Loucy (cell line): ENCODE measurements around the gene CDH4.

Experiments used
- H2AFZ ChIP-seq: fragments of 200-600 bp; sonication (generic); 2 replicates; pipeline ENCODE4 v1.6.0; 2016; ENCODE audit warnings: antibody characterized with exemption, mild to moderate bottlenecking, low read length, moderate library complexity
- H3F3A ChIP-seq: fragments of 200-600 bp; 2 replicates; pipeline ENCODE4 v1.6.0; 2016; ENCODE audit warnings: antibody characterized with exemption, low read depth, mild to moderate bottlenecking
- H3K27me3 ChIP-seq: fragments of 200-600 bp; sonication (generic); 2 replicates; pipeline ENCODE4 v1.6.1; 2014; ENCODE audit warnings: low read length, mild to moderate bottlenecking; ENCODE audit not compliant: insufficient read depth, poor library complexity, severe bottlenecking
- H3K36me3 ChIP-seq: fragments of 200-600 bp; sonication (generic); 2 replicates; pipeline ENCODE4 v1.6.1; 2016; ENCODE audit warnings: low read length; ENCODE audit not compliant: insufficient read depth
- H3K4me1 ChIP-seq: fragments of 200-600 bp; sonication (generic); 2 replicates; pipeline ENCODE4 v1.5.1; 2014; ENCODE audit warnings: low read length, mild to moderate bottlenecking; ENCODE audit not compliant: insufficient read depth, poor library complexity, severe bottlenecking
- H3K4me2 ChIP-seq: fragments of 200-600 bp; sonication (generic); 2 replicates; pipeline ENCODE4 v1.6.0; 2014; ENCODE audit warnings: antibody characterized with exemption, low read length, low read depth, mild to moderate bottlenecking; ENCODE audit not compliant: poor library complexity, severe bottlenecking
- H3K4me3 ChIP-seq: fragments of 200-600 bp; sonication (generic); 2 replicates; pipeline ENCODE4 v1.5.1; 2014; ENCODE audit warnings: low read length, mild to moderate bottlenecking, mixed read lengths; ENCODE audit not compliant: poor library complexity, severe bottlenecking
- H3K79me2 ChIP-seq: fragments of 200-600 bp; sonication (generic); 2 replicates; pipeline ENCODE4 v1.6.1; 2014; ENCODE audit warnings: low read length; ENCODE audit not compliant: insufficient read depth
- H3K9ac ChIP-seq: fragments of 200-600 bp; sonication (generic); 2 replicates; pipeline ENCODE4 v1.6.0; 2014; ENCODE audit warnings: mild to moderate bottlenecking, low read depth, low read length, moderate library complexity; ENCODE audit not compliant: poor library complexity, severe bottlenecking
- H3K9me2 ChIP-seq: fragments of 200-600 bp; sonication (generic); replicated peaks from 2 replicates; pipeline ENCODE4 v1.6.1; 2016; ENCODE audit warnings: low read depth, low read length, mixed read lengths
- H3K9me3 ChIP-seq: fragments of 200-600 bp; sonication (generic); 2 replicates; pipeline ENCODE4 v1.6.1; 2014; ENCODE audit warnings: mild to moderate bottlenecking, antibody characterized with exemption, low read length, low read depth; ENCODE audit not compliant: insufficient read depth
- H4K20me1 ChIP-seq: fragments of 200-600 bp; sonication (generic); 2 replicates; pipeline ENCODE4 v1.6.0; 2014; ENCODE audit warnings: antibody characterized with exemption, low read length, mild to moderate bottlenecking; ENCODE audit not compliant: insufficient read depth, poor library complexity, severe bottlenecking
- EZH2phosphoT487 ChIP-seq: fragments of 200-600 bp; IDR thresholded peaks from 2 replicates; pipeline ENCODE4 v1.6.1; 2018; ENCODE audit warnings: antibody characterized with exemption, mild to moderate bottlenecking, moderate library complexity, borderline replicate concordance
- TF ChIP-seq, protein P1 (sequence below): fragments of 200-600 bp; sonication (generic); conservative IDR thresholded peaks from 2 replicates; pipeline ENCODE4 v1.5.1; 2014; ENCODE audit warnings: mild to moderate bottlenecking, antibody characterized with exemption, low read length

Gene CDH4

GRCh38 chr20:61722146-61722678 is 470.2 kb downstream of the CDH4 start:
- no peak overlapping the region for H3K4me3 ChIP-seq
- no peaks in the 10 kb centered on the region for H3K79me2 ChIP-seq
- H3K4me2 ChIP-seq = no peak overlapping the region
- no peaks in the 10 kb centered on the region for H4K20me1 ChIP-seq
- no peaks in the 10 kb centered on the region for H3K9me3 ChIP-seq
- H3K9me2 ChIP-seq = no peaks in the 10 kb centered on the region
- no peaks in the 10 kb centered on the region for H3F3A ChIP-seq
- no peak overlapping the region for H3K9ac ChIP-seq
- H3K4me1 ChIP-seq = no peaks in the 10 kb centered on the region
- H3K27me3 ChIP-seq = no peaks in the 10 kb centered on the region
- H2AFZ ChIP-seq = no peak overlapping the region
- peaks cover 6% of the 10 kb centered on the region; the same call in 1 of the 2 replicates for H3K36me3 ChIP-seq
- TF ChIP-seq, protein P1, sequence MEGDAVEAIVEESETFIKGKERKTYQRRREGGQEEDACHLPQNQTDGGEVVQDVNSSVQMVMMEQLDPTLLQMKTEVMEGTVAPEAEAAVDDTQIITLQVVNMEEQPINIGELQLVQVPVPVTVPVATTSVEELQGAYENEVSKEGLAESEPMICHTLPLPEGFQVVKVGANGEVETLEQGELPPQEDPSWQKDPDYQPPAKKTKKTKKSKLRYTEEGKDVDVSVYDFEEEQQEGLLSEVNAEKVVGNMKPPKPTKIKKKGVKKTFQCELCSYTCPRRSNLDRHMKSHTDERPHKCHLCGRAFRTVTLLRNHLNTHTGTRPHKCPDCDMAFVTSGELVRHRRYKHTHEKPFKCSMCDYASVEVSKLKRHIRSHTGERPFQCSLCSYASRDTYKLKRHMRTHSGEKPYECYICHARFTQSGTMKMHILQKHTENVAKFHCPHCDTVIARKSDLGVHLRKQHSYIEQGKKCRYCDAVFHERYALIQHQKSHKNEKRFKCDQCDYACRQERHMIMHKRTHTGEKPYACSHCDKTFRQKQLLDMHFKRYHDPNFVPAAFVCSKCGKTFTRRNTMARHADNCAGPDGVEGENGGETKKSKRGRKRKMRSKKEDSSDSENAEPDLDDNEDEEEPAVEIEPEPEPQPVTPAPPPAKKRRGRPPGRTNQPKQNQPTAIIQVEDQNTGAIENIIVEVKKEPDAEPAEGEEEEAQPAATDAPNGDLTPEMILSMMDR = no peak
- no peak for TF ChIP-seq EZH2phosphoT487

DNA sequence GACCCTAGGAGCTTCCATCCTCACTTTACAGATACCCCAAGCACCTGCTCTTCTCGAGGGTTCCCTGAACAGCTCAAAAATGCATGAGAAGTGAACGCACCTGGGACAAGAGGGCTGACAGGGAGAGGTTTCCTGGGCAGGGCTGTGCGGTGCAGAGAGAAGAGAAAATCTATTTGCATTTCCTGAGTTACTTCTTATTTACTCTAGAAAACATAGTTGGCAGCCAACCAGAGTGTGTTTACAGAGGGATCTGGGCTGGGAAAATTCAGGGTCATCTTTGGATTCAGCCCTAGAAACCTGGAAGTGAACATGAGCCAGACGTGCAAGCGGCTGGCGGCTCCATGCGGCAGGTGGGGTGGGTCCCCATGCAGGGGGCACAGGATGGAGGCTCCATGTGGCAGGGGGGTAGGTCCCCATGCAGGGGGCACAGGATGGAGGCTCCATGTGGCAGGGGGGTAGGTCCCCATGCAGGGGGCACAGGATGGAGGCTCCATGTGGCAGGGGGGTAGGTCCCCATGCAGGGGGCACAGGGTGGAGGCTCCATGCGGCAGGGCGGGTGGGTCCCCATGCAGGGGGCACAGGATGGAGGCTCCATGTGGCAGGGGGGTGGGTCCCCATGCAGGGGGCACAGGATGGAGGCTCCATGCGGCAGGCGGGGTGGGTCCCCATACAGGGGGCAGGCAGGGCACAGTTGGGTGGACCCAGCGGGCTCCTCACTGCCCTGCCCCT is 471.6 kb downstream of the CDH4 start:
- no peaks in the 10 kb centered on the region for H3F3A ChIP-seq
- H3K4me2 ChIP-seq = no peak overlapping the region
- no peaks in the 10 kb centered on the region for H3K4me1 ChIP-seq
- peaks cover 9% of the 10 kb centered on the region; the same call in 1 of the 2 replicates for H3K36me3 ChIP-seq
- no peak overlapping the region for H3K4me3 ChIP-seq
- H3K9ac ChIP-seq = no peak overlapping the region
- no peak for TF ChIP-seq EZH2phosphoT487
- TF ChIP-seq, protein P1 = no peak
- no peak overlapping the region for H2AFZ ChIP-seq
- H4K20me1 ChIP-seq = no peaks in the 10 kb centered on the region
- H3K79me2 ChIP-seq = no peaks in the 10 kb centered on the region
- no peaks in the 10 kb centered on the region for H3K9me2 ChIP-seq
- no peaks in the 10 kb centered on the region for H3K9me3 ChIP-seq
- no peaks in the 10 kb centered on the region for H3K27me3 ChIP-seq

- H3K4me3 ChIP-seq = no peak overlapping the region
- no peaks in the 10 kb centered on the region for H3K9me3 ChIP-seq
- H3K79me2 ChIP-seq = no peaks in the 10 kb centered on the region
- H3K36me3 ChIP-seq = peaks cover 9% of the 10 kb centered on the region; the same call in 1 of the 2 replicates
- no peaks in the 10 kb centered on the region for H4K20me1 ChIP-seq
- H3K4me2 ChIP-seq = no peak overlapping the region
- H3K9me2 ChIP-seq = no peaks in the 10 kb centered on the region
- H3K9ac ChIP-seq = no peak overlapping the region
- no peaks in the 10 kb centered on the region for H3K4me1 ChIP-seq
- no peaks in the 10 kb centered on the region for H3K27me3 ChIP-seq
- H3F3A ChIP-seq = no peaks in the 10 kb centered on the region
- TF ChIP-seq, protein P1 = peak; percentile 61; the same call in 1 of the 2 replicates
- TF ChIP-seq EZH2phosphoT487 = no peak
- H2AFZ ChIP-seq = no peak overlapping the region
Observed at GRCh38 chr20:61724376-61724775, 472.3 kb downstream of the CDH4 start.
